OCI-LY7 (cell line): Measurements from ENCODE around the gene OR52N5.

Source experiments
- CTCF ChIP-seq: fragments of 200-600 bp; sonication (generic); conservative IDR thresholded peaks from 2 replicates; pipeline ENCODE4 v1.5.1; 2014; ENCODE audit warnings: mild to moderate bottlenecking, antibody characterized with exemption, low read length, moderate library complexity, mixed read lengths
- EZH2phosphoT487 ChIP-seq: fragments of 200-600 bp; sonication (generic); IDR thresholded peaks from 2 replicates; pipeline ENCODE4 v1.6.1; 2018; ENCODE audit warnings: low read depth, borderline replicate concordance, mild to moderate bottlenecking, mixed run types, antibody characterized with exemption, low read length, moderate library complexity, mixed read lengths

DNA sequence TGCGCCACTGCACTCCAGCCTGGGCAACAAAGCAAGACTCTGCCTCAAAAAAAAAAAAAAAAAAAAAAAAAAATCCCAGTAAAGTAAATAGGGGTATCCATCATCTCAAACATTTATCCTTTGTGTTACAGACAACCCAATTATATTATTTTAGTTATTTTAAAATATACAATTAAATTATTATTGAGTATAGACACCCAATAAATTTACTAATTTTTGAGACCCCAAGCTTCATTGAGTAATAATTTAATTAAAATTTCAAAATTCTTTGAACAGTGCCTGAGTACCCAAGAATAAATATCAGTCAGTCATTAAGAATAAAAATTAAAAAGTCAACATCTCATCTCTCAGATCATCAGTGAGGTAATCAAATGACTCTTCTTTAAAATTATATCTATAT lies 29.2 kb downstream of the OR52N5 start, which contains the start of gene OR52N4:
- no peak for TF ChIP-seq EZH2phosphoT487
- no peak for TF ChIP-seq CTCF
